ENCODE measurements around the gene CTNNA2. TPM values are rescaled to one million over a fixed set of nuclear protein-coding genes. Genes with fewer than 3 reads are reported as not detected.

The CTNNA2 gene
- total RNA-seq, 1 donor from 2014 or later = 2.9 TPM

GRCh38 chr2:79966882-79967281, 454.0 kb downstream of the CTNNA2 start:
- no peak for TF ChIP-seq CTCF (conservative IDR thresholded peaks at IDR 0.05)
- Mint-ChIP-seq H3K27me3 (ENCODE audit: low read depth) (peaks cover 10% of the 10 kb centered on the region), H3K4me1 (no peaks in the 10 kb centered on the region), H3K9me3 (peaks cover 2% of the 10 kb centered on the region), H3K36me3 (ENCODE audit: low read depth) (no peaks in the 10 kb centered on the region), H3K27ac (ENCODE audit: unreplicated experiment) (no peak overlapping the region), H3K4me3 (no peak overlapping the region)
- no peak for DNase-seq (ENCODE audit: low read depth, low spot score)

GRCh38 chr2:79971807-79972206, 459.0 kb downstream of the CTNNA2 start:
- Mint-ChIP-seq H3K4me3 (no peak overlapping the region), H3K27ac (ENCODE audit: unreplicated experiment) (no peak overlapping the region), H3K36me3 (ENCODE audit: low read depth) (no peaks in the 10 kb centered on the region), H3K4me1 (no peaks in the 10 kb centered on the region), H3K27me3 (ENCODE audit: low read depth) (peaks cover 5% of the 10 kb centered on the region), H3K9me3 (no peaks in the 10 kb centered on the region)
- no peak for DNase-seq (ENCODE audit: low read depth, low spot score)
- TF ChIP-seq CTCF (conservative IDR thresholded peaks at IDR 0.05) = no peak

- H3K4me3 Mint-ChIP-seq = no peak overlapping the region
- no peak for DNase-seq (ENCODE audit: low read depth, low spot score)
- H3K4me1 Mint-ChIP-seq = no peaks in the 10 kb centered on the region
- H3K27ac Mint-ChIP-seq (ENCODE audit: unreplicated experiment) = no peak overlapping the region
- no peak for TF ChIP-seq CTCF (conservative IDR thresholded peaks at IDR 0.05)
- H3K9me3 Mint-ChIP-seq = no peaks in the 10 kb centered on the region
- no peaks in the 10 kb centered on the region for H3K36me3 Mint-ChIP-seq (ENCODE audit: low read depth)
- H3K27me3 Mint-ChIP-seq (ENCODE audit: low read depth) = no peaks in the 10 kb centered on the region
Observed at GRCh38 chr2:79972661-79973060, 459.8 kb downstream of the CTNNA2 start.

GRCh38 chr2:79975791-79976565, 463.1 kb downstream of the CTNNA2 start:
- peaks cover 4% of the 10 kb centered on the region for H3K4me1 Mint-ChIP-seq
- no peaks in the 10 kb centered on the region for H3K36me3 Mint-ChIP-seq (ENCODE audit: low read depth)
- no peak overlapping the region for H3K27ac Mint-ChIP-seq (ENCODE audit: unreplicated experiment)
- TF ChIP-seq CTCF (conservative IDR thresholded peaks at IDR 0.05) = no peak
- no peaks in the 10 kb centered on the region for H3K9me3 Mint-ChIP-seq
- DNase-seq (ENCODE audit: low read depth, low spot score) = no peak
- H3K4me3 Mint-ChIP-seq = no peak overlapping the region
- H3K27me3 Mint-ChIP-seq (ENCODE audit: low read depth) = no peaks in the 10 kb centered on the region

- Mint-ChIP-seq H3K4me1 (peaks cover 9% of the 10 kb centered on the region), H3K27ac (ENCODE audit: unreplicated experiment) (no peak overlapping the region), H3K27me3 (ENCODE audit: low read depth) (no peaks in the 10 kb centered on the region)
Observed at GRCh38 chr2:79977792-79978191, 464.9 kb downstream of the CTNNA2 start.

More at GRCh38 chr2:79977792-79978191, 464.9 kb downstream of the CTNNA2 start:
- TF ChIP-seq CTCF (conservative IDR thresholded peaks at IDR 0.05) = no peak
- no peak overlapping the region for H3K4me3 Mint-ChIP-seq
- H3K9me3 Mint-ChIP-seq = no peaks in the 10 kb centered on the region
- H3K36me3 Mint-ChIP-seq (ENCODE audit: low read depth) = no peaks in the 10 kb centered on the region
- DNase-seq (ENCODE audit: low read depth, low spot score) = no peak
